Caco-2 (cell line): ENCODE measurements around the gene DHRSX. TPM values are rescaled to one million over a fixed set of nuclear protein-coding genes. Genes with fewer than 3 reads are reported as not detected.

Experiments used
- BruUV-seq: library from RNA; stranded (reverse); fragments of 400-500 nt; replicated peaks from 2 replicates; lab custom pipeline; 2021; lab: Mats Ljungman, UMichigan
- CTCF ChIA-PET: fragments of 300-600 bp; sonication (Branson Sonifier 250); formaldehyde crosslinking; loops from one replicate; lab custom pipeline; 2022; ENCODE audit warnings: antibody characterized with exemption; lab: Charles Lee
- POLR2A ChIA-PET: fragments of 300-600 bp; sonication (Branson Sonifier 250); formaldehyde crosslinking; loops from one replicate; lab custom pipeline; 2022; ENCODE audit warnings: antibody characterized with exemption; lab: Charles Lee
- DNase-seq, 2 experiments: peaks; one replicate each; pipeline versions ENCODE4 v3.0.0 to v3.0.0-alpha.2; 2020 to 2022
- H3K27me3 ChIP-seq: replicated peaks from 2 replicates; pipeline ENCODE4 v1.6.0; 2011; ENCODE audit warnings: low read length; ENCODE audit not compliant: control insufficient read depth, insufficient read depth
- H3K36me3 ChIP-seq: 2 replicates; pipeline ENCODE4 v1.5.1; 2011; ENCODE audit warnings: low read length; ENCODE audit not compliant: control insufficient read depth, insufficient read depth
- H3K4me1 ChIP-seq: fragments of 250-450 bp; sonication (Bioruptor Pico); 2 replicates; pipeline ENCODE4 v1.5.1; 2020; ENCODE audit warnings: mild to moderate bottlenecking
- H3K4me3 ChIP-seq: 2 replicates; pipeline ENCODE4 v1.5.1; 2011; ENCODE audit warnings: low read depth, mild to moderate bottlenecking, control low read depth, low read length
- H3K9me3 ChIP-seq: fragments of 250-450 bp; sonication (Bioruptor Pico); 2 replicates; pipeline ENCODE4 v1.5.1; 2020; ENCODE audit warnings: mild to moderate bottlenecking, moderate library complexity
- H3K27ac Mint-ChIP-seq: one replicate; pipeline ENCODE4 v1.8.0; 2022; ENCODE audit warnings: mixed read lengths; ENCODE audit not compliant: unreplicated experiment
- H3K27me3 Mint-ChIP-seq: one replicate; pipeline ENCODE4 v1.8.0; 2022; ENCODE audit warnings: mixed read lengths; ENCODE audit not compliant: insufficient read depth, unreplicated experiment
- H3K36me3 Mint-ChIP-seq: one replicate; pipeline ENCODE4 v1.8.0; 2022; ENCODE audit warnings: mild to moderate bottlenecking, mixed read lengths; ENCODE audit not compliant: insufficient read depth, unreplicated experiment
- H3K4me1 Mint-ChIP-seq: one replicate; pipeline ENCODE4 v1.8.0; 2022; ENCODE audit warnings: low read depth, mixed read lengths; ENCODE audit not compliant: unreplicated experiment
- H3K4me3 Mint-ChIP-seq: one replicate; pipeline ENCODE4 v1.8.0; 2022; ENCODE audit warnings: mild to moderate bottlenecking, moderate library complexity, mixed read lengths; ENCODE audit not compliant: unreplicated experiment
- H3K9me3 Mint-ChIP-seq: one replicate; pipeline ENCODE4 v1.8.0; 2022; ENCODE audit warnings: mixed read lengths; ENCODE audit not compliant: unreplicated experiment
- intact Hi-C: fragments of 100-400 bp; cut with micrococcal nuclease; formaldehyde crosslinking; loops from one replicate; pipeline ENCODE4 v1.10.0; 2022; ENCODE audit not compliant: unreplicated experiment
- total RNA-seq: library from RNA; stranded (reverse); gene quantifications from 2 replicates; pipeline ENCODE4 v1.2.3, GENCODE V29; 2022
- TF ChIP-seq, protein P1 (sequence below), 2 experiments: fragments of 200-600 bp in 1 of 2; IDR thresholded peaks; 1 replicate in 1 of 2; 2 replicates in 1 of 2; pipeline versions ENCODE4 v1.5.1 to v1.8.0; 2011 to 2022; ENCODE audit warnings: antibody characterized with exemption in 1 of 2, control low read depth in 1 of 2, inconsistent platforms in 1 of 2, low read depth in 1 of 2, low read length in 1 of 2, mild to moderate bottlenecking in 1 of 2, moderate library complexity in 1 of 2; ENCODE audit not compliant: insufficient read depth in 1 of 2, severe bottlenecking in 1 of 2, unreplicated experiment in 1 of 2

Gene DHRSX
- total RNA-seq, 1 experiment from 2014 or later, result 64.1 TPM

DNA sequence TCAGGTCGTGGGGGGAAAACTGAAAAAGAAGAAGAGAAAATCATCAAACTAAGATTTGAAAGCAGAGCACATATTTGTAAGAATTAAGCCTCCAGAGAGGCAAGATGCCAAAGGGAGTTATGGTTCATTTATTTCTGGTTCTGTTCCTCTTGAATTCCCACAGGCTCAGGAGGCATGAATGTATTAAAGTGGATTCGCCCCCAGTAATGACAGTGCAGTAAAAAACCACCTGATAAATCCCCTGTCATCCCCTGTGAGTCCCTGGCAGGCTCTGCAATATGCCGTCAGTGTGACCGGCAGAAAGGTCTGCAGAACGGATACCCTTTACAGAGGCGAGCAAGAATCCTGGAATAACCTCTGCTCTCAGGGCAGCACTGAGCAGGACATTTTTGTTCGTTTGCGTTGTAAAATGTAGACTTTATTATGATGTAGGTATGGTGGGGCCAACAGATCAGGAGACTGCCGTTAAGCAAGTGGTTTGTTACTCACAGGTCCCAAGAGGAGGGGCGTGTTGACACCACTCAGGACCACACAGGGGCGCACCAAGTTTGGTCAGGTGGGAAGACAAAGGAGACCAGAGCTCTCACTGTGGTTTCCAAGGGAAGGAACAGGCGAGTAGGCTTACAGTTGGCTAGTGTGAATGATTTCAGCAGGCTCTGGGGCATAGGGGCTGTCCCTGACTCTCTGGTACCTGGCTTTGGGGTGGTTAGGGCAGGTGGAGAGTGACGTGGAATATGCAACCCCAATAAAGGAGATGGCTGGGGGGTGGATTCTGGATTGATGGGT, 75.3 kb downstream of the DHRSX start:
- ChIA-PET CTCF (no interaction called here), POLR2A (no interaction called here)
- Histone ChIP-seq H3K9me3 (no peaks in the 10 kb centered on the region), H3K36me3 (no peaks in the 10 kb centered on the region), H3K27me3 (no peaks in the 10 kb centered on the region), H3K4me3 (no peak overlapping the region), H3K4me1 (no peaks in the 10 kb centered on the region)
- Mint-ChIP-seq H3K4me3 (no peak overlapping the region), H3K36me3 (peaks cover 5% of the 10 kb centered on the region), H3K27ac (no peak overlapping the region), H3K4me1 (no peaks in the 10 kb centered on the region), H3K9me3 (peaks cover 15% of the 10 kb centered on the region), H3K27me3 (no peaks in the 10 kb centered on the region)
- no peak for DNase-seq
- intact Hi-C loops, result no loop called here
- TF ChIP-seq, protein P1, sequence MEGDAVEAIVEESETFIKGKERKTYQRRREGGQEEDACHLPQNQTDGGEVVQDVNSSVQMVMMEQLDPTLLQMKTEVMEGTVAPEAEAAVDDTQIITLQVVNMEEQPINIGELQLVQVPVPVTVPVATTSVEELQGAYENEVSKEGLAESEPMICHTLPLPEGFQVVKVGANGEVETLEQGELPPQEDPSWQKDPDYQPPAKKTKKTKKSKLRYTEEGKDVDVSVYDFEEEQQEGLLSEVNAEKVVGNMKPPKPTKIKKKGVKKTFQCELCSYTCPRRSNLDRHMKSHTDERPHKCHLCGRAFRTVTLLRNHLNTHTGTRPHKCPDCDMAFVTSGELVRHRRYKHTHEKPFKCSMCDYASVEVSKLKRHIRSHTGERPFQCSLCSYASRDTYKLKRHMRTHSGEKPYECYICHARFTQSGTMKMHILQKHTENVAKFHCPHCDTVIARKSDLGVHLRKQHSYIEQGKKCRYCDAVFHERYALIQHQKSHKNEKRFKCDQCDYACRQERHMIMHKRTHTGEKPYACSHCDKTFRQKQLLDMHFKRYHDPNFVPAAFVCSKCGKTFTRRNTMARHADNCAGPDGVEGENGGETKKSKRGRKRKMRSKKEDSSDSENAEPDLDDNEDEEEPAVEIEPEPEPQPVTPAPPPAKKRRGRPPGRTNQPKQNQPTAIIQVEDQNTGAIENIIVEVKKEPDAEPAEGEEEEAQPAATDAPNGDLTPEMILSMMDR (IDR thresholded peaks at IDR 0.05; ENCODE audit: insufficient read depth in 1 of 2, low read depth in 1 of 2, low read length in 1 of 2, severe bottlenecking in 1 of 2, unreplicated experiment in 1 of 2), result no peak
- BruUV-seq, result no TSS peak

DNA sequence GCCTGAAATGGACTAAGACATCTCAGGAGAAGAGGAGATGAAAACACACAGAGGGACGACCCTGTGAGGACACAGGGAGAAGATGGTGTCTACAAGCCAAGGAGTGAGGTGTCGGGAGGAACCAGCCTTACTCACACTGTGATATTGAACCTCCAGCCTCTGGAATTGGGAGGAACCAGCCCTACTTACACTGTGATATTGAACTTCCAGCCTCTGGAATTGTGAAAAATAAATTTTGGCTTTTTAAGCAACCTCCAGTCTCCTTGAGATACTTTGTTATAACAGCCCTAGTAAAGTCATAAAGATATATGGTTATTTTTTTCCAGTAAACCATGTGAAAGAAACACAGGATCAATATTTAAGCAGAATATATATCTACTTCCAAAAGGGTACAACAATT, 76.5 kb downstream of the DHRSX start:
- Mint-ChIP-seq H3K36me3 (peaks cover 5% of the 10 kb centered on the region), H3K4me3 (no peak overlapping the region), H3K27ac (no peak overlapping the region), H3K4me1 (no peaks in the 10 kb centered on the region), H3K9me3 (peaks cover 15% of the 10 kb centered on the region), H3K27me3 (no peaks in the 10 kb centered on the region)
- intact Hi-C loops, result no loop called here
- no peak for DNase-seq
- no peaks in the 10 kb centered on the region for H3K27me3 ChIP-seq
- no peaks in the 10 kb centered on the region for H3K9me3 ChIP-seq
- TSS peak; percentile 32 for BruUV-seq
- no peaks in the 10 kb centered on the region for H3K36me3 ChIP-seq
- H3K4me3 ChIP-seq, result no peak overlapping the region
- ChIA-PET CTCF (no interaction called here), POLR2A (no interaction called here)
- H3K4me1 ChIP-seq, result no peaks in the 10 kb centered on the region
- TF ChIP-seq, protein P1 (IDR thresholded peaks at IDR 0.05; ENCODE audit: insufficient read depth in 1 of 2, low read depth in 1 of 2, low read length in 1 of 2, severe bottlenecking in 1 of 2, unreplicated experiment in 1 of 2), result no peak

DNA sequence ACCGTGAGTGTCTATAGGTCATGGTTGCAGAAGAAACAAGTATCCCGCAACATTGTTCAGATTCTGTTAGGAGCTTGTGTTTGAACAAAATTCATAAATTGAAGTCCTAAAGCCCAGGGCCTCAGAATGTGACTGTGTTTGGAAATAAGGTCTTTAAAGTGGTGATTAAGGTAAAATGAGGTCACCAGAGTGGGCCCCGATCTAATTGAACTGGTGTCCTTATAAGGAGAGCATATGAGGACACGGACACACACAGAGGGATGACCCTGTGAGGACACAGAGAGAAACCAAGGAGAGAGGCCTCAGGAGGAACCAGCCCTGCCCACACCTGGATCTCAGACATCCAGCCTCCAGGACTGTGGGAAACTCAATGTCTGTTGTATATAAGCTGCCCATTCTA, 76.9 kb downstream of the DHRSX start:
- Histone ChIP-seq H3K4me1 (no peaks in the 10 kb centered on the region), H3K9me3 (no peaks in the 10 kb centered on the region), H3K4me3 (no peak overlapping the region), H3K27me3 (no peaks in the 10 kb centered on the region), H3K36me3 (no peaks in the 10 kb centered on the region)
- CTCF ChIA-PET, result no interaction called here
- no peaks in the 10 kb centered on the region for H3K4me1 Mint-ChIP-seq
- H3K27me3 Mint-ChIP-seq, result no peaks in the 10 kb centered on the region
- no TSS peak for BruUV-seq
- peaks cover 15% of the 10 kb centered on the region for H3K9me3 Mint-ChIP-seq
- intact Hi-C loops, result no loop called here
- POLR2A ChIA-PET, result no interaction called here
- DNase-seq, result no peak
- H3K4me3 Mint-ChIP-seq, result no peak overlapping the region
- no peak overlapping the region for H3K27ac Mint-ChIP-seq
- peaks cover 5% of the 10 kb centered on the region for H3K36me3 Mint-ChIP-seq
- TF ChIP-seq, protein P1 (IDR thresholded peaks at IDR 0.05; ENCODE audit: insufficient read depth in 1 of 2, low read depth in 1 of 2, low read length in 1 of 2, severe bottlenecking in 1 of 2, unreplicated experiment in 1 of 2), result no peak
